ENCODE measurements around the gene LRRK1.

LRRK1 gene

DNA sequence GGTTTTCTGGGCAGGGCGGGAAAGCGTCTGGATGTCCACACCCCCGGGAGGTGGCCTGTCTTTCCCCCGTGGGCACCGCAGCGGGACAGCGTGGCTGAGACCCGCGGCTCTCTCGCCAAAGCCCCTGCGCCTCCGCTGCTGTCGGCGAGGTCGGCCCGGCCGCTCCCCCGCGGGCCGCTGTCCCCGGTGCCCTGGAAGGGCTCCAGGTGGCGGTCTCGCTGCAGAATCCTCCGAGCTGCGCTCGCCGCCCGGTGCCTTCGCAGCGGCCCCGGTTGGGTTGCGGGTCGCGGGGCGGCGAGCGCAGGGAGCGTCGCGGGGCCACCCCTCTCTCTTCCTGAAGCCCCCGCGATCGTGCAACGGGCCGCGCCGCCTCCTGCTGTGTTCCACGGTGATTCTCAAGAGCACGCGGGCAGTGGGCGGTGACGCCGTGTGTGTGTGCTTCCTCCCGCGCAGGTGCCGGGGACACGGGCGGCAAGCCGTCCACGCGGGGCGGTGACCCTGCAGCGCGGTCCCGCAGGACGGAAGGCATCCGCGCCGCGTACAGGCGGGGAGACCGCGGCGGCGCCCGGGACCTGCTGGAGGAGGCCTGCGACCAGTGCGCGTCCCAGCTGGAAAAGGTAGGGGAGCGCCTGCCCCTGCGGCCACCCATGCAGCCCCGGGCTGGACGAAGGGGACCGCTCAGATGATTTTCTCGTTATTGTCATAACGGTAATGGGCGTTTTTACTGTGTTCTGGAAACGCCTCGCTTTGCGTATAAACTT lies 54.4 kb downstream of the LRRK1 start:
- DNase-seq (no peak), ATAC-seq (no peak)

DNA sequence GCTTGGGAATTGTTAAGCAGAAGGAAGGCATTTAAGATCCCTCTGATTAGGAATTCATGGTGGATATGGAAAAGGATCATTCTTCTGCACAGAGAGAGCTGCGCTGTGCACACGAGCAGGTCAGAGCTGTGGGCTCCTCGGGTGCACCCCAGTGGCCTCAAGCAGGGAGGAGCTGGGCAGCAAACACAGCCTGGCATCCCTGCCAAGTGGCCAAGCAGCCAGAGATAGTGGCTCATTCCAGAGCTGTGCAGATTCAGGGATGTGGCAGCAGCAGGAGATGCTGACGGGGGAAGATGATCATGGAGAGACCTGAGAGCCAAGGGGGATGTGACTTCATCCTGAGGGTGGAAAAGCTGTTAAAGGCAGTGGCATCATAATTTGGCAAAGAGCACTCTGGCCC lies 55.9 kb downstream of the LRRK1 start:
- no peak for ATAC-seq
- no peak for DNase-seq

DNA sequence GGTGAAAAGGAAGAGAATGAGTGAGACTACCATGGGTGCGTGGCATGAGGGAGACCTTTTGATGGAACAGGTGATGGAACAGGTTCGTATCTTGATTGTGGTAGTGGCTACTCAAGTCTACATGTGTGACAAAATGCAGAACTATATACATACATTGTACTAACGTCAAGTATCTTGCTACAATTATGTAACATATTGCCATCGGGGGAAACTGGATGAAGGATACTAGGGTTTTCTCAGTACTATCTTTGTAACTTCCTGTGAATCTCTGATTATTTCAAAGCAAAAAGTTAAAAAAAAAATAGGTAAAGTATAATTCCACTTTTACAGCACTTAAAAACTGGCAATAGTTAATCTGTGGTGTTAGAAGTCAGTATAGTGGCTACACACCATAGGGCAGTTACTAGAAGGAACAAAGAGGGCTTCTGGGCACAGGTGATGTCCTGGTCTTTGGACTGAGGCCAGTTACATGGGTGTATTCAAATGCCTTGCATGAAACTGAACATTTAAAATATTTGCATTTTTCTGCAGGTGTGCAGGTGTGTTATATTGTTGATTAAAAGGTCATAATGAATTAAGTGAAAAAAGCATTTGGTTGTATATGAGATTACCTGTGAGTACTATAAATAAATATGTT lies 61.4 kb downstream of the LRRK1 start:
- ATAC-seq (no peak), DNase-seq (no peak)

DNA sequence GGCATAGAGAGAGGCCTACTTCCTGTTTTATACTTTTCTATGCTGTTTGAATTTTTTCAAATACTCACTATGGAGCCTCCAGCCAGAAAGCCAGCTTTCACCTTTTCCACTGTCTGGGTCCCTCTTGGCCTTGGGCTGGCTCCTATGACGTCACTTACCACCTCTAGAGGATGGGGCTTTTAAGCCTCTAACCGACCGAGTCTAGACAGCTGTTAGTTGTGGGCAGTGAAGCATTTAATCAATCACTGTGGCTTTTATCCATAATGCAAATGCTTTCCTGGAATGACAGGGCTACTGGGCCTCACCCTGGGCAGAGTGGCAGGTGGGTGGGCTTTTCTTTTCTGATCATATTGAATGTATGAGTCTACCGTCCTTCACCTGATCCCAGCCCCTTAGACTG lies 61.9 kb downstream of the LRRK1 start:
- ATAC-seq (no peak), DNase-seq (no peak)

DNA sequence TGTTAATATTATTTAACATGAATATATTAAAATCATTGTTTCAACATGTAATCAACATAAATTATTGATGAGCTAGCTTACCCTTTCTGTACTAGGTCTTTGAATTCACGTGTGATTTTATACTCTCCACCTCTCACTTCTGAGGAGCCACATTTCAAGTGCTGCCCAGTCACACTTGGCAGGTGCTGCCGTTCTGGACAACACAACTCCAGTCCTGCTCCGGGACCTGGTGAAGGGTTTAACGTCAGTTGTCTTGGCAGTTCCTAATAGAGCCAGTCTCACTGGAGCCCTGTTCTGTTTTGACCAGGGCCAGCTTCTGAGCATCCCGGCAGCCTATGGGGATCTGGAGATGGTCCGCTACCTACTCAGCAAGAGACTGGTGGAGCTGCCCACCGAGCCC lies 64.1 kb downstream of the LRRK1 start:
- no peak for ATAC-seq
- no peak for DNase-seq

DNA sequence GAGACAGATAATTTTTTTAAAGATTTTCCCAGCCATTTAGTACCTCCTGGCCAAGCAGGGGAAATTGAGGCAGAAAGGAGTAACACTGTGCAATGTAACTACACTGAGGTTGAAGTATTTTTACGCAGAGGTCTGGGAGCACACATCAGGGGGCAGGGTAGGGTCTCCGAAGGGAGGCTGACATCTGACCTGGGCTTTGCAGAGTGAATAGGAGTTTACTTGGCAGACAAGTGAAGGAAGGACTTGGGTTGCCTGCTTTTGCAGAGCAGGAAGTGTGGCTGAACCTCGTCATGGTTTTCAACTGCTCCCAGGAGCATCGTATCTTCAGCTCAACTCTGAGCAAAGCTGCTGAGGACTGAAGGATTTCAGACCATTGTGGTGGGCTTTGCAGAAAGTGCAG lies 66.2 kb downstream of the LRRK1 start:
- ATAC-seq (no peak), DNase-seq (no peak)

DNA sequence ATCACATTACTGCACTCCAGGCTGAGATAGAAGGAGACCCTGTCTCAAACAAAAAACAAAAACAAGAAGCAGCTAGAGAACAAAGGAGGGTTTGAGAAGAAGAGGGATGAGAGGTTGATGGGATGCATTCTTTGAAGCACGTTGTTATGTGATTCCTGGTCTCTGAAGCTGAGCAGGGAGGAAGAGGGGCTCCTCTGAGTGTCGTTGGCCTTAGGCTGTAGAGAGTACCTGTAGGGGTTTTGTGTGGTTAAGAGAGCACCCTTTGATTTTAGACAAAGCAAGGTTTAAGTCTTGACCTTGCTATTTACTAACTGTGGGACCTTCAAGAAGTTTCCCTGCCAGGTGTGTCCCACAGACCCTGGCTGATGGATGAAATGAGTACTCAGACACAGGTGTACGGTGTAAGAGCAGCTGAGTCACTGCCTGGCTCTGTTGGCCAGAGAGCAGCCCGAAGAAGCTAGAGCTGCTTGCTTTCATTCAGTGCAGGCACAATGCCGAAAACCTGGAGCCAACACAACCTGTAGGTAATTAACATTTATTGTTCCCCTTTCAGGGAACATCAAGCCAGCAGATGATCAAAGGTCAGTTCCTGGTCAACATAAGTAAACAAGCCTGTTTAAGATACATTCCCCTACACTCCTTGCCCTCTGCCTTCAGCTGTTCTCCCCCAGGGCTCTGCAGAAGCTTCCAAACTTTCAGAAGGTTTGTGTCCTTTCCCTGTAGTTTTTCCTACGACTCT lies 67.2 kb downstream of the LRRK1 start:
- ATAC-seq (no peak), DNase-seq (no peak)

DNA sequence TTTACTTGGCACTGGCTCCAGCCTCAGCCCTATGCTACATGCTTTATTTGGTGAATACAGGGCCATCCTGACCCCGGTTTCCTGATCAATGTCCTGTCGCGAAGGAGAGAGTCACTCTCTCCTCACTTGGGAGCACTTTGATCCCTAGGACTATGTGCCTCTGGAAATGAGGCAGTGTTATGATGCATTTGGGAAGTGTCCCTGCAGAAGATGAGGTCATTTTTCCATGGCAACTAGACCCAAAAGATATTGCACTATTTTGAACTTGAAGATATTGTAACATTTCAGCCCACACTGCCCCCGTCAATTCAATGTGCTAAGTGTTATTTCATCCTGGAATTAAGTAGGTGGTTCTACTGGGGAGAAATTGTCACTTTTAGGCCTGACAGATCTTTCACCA lies 68.0 kb downstream of the LRRK1 start:
- DNase-seq: no peak
- ATAC-seq: no peak

DNA sequence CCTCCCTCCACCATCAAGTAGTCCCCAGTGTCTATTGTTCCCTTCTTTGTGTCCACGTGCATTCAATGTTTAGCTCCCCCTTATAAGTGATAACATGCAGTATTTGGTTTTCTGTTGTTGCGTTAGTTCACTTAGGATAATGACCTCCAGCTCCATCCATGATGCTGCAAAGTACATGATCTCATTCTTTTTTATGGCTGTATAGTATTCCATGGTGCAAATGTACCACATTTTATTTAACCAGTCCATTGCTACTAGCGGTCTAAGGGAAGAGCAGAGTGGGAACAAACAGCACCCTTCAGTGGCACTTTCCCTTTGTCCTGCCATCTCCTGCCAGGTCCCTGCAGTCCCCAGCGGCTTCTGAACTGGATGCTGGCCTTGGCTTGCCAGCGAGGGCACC lies 69.1 kb downstream of the LRRK1 start:
- ATAC-seq (no peak), DNase-seq (no peak)

DNA sequence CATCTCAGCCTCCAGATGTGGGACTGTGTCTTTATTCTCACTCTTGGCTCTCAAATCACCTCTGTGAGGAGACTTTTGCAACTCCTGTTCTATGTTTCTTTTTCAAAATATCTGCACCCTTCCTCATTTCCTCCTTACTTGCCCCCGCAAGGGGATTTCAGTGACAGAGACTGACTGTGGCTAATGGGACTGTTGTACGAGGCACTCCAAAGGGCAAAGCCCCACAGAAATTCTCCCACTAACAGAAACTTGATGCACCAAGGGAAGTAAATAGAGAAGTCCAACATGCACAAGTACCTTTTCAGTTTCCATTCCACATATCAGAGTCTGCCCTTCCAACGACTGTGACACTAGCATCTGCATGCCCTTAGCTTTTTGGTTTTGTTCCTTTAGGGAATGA lies 69.7 kb downstream of the LRRK1 start:
- ATAC-seq: no peak
- DNase-seq: no peak

DNA sequence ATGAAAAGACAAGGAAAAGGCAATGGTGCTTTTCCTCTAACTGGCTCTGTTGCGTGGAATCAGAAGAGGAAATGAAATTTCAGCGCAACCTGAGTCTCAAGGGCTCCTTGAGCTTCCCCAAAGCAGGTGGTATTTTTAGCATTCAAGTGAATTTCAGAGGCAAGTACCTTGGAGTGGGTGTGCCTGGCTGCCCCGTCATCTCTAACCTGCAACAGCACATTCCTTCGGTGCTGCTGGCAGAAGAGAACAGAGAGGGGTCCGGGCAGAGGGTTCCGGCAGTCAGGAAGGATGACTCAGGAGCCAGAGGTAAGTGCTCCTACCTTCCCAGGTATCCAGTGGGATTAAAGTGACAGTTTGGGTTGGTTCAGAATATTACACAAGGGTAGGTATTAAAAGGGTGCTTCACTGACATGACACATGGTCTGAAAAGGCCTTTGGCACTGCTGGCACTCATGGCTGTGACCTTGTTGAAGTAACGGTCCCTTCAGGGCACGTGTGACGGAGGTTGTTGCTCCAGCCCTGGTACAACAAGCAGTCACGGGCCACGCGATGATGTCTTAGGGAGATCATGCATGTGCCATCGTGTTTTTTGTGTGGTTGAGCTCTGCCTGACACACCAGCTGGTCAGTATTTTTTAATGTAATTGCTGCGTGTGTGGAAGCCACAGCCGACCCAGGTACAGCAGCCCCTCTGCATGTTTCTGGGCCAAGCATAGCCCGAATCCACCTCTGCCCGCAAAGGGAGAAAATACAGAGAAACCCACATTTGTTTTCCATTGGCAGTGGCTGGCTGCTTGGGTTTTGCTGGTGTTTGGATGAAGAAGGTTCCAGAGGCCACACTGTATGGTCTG lies 75.7 kb downstream of the LRRK1 start:
- no peak for DNase-seq
- no peak for ATAC-seq

DNA sequence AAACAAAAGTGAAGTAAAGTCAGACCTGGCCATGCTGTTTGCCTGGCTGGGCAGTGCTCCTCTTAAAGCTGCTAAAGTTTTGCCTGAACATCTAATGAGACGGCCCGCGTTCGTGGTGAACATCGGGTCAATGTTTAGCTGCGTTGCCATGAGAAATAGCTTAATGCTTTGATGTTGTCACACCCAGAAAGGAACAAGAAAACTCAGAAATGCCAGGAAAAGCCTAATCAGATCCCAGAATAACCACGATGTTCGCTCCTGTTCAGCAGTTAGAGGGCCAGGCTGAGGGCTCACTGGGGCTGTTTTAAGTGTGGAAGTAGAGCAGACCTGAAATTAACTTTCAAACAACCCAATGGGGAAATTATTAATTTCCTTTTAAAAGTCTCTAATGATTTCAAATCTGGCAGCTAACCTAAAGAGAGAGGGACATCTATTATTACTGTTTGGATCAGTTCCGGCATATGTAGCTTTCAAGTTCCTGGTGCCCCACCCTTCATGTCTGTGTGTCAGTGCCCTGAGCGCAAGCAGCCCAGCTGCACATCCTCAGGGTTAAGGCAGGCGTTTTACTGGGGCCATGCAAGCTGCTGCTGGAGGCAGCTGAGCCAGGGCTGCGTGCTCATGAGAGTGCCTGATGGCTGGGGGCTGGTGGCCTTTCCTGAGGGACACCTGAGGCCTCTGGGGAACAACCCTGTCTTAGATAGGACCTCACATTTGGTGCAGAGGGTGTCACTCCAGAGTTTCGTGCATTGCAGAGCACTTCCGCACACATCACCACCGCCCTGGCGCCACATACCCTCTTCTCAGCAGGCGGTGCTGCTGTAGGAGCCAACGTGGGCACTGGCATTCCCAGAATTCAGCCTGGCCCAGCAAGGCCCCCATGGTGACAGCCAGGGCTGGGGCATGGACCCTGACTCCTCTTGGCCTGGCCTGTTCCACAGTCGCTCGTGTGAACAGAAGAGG lies 76.6 kb downstream of the LRRK1 start:
- no peak for ATAC-seq

DNA sequence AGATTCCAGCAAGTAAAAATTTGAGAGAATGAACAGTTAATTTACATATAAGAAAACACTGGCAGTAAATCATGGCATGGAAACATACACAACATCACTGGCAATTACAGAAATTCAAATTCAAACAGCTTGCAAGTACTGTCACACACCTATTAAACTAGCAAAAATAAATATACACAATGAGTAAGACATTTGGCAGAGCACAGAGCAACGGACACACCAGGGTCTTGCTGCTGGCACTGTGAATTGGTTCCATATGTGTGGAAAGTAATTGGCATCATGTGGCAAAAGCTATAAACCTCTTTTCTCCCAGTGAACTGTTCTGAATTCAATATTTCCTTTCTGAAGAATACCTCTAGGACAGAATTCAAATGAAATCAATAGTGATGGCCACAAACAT lies 78.3 kb downstream of the LRRK1 start:
- ATAC-seq (no peak), DNase-seq (no peak)

More for the DNA sequence above, 76.6 kb downstream of the LRRK1 start:
- no peak for DNase-seq

DNA sequence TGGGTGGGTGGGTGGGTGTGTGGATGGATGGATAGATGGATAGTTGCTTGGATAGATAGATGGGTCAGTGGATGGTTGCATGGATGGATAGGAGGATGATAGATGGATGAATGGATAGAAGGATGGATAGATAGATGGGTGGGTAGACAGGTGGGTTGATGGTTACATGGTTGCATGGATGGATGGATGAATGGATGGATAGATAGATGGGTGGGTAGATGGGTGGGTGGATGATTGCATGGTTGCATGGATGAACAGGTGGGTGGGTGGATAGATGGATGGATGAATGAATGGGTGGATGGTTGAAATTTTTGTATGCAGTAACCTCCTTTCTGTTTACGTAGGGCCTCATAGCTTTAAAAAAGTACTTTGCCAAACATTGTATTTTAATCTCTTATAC lies 79.5 kb downstream of the LRRK1 start:
- ATAC-seq (no peak), DNase-seq (no peak)

DNA sequence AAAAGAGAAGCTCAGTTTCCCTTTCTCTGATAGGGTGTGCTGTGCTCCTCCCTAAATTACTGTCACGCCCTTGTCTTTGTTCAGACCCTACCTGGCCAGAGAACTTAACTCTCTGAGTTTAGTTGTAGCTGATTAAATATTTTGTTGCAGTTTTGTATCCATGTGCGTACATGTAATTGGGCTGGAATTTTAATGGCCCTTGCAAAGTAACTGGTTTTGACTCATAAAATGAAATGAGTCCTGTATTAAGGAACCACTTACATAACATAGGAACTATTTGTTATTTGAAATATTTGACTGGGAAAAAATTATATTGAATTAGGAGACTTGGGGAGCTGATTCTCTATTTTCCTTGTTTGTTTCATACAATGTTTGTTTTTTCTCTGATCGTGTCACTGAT lies 80.2 kb downstream of the LRRK1 start:
- DNase-seq: no peak
- ATAC-seq: no peak

DNA sequence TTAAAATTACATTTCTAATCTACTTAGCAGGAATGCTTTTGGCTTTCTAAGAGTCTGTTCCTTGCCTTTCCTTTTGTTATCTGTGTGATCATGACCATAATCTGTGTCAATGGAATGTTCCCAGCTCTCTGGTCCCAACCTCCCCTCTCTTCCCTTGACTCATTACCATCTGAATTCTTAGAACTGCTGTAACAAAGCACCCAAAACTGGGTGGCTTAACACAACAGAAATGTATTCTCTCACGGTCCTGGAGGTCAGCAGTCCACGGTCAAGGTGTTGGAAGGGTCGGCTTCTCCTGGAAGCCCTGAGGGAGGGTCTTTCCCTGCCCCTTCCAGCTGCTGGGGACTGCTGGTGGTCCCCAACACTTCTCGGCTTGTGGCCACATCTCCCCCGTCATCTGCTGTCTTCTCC lies 81.1 kb downstream of the LRRK1 start:
- ATAC-seq (no peak), DNase-seq (no peak)

DNA sequence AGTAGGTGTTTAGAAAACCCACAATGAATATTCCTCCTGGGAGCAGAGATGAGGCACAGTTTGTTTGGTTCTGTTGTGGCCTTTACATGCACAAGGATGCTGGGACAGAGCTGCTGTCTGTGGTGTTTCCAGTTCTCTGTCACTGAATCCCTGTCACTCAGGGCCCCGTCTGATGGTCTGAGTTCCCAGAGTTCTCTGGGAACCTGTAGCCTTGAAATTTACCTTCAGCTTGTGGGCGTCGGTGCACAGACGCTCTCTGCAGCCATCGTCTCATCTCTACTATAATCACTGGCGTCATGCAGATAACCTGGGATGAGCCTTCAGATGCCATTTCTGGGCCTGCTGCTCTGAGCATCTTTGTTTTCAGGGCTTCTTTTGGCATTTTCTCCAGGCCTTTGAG lies 81.9 kb downstream of the LRRK1 start:
- DNase-seq: no peak
- ATAC-seq: no peak

DNA sequence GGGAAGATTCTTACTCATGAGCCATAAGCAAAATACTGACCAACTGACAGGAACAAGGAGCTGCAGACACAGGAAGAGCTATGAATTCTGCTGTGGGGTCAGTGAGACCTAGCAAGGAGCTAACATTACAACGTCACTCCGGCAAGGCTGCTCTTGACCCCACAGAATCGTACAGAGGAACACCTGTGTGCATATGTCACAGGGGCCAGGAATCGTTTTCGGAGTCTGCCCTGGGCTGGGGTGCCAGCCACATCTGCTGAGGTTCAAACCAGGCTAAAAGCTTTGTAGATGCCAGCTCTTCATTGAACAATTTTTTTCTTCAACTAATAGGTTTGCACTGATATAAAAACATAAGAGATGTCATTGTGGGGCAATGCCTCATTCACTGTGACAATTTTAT lies 82.6 kb downstream of the LRRK1 start:
- DNase-seq (no peak), ATAC-seq (no peak)

DNA sequence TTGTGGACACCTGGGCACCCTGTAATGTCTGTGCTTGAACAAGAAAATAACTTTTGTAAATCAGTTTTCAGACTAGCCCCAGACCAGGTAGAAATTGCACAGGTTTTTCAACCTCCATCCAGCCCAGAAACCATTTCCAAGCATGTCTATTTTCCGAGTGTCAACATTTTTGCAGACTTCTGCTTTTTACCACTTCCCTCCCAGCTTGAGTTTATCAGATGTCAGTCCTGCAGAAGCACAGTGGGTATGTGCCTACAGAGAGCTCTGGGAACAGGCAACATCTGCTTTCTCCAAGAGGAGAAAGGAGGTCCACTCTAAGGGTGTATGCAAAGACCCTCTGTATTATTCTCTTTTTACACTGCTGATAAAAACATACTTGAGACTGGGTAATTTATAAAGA lies 83.9 kb downstream of the LRRK1 start:
- DNase-seq (no peak), ATAC-seq (no peak)

DNA sequence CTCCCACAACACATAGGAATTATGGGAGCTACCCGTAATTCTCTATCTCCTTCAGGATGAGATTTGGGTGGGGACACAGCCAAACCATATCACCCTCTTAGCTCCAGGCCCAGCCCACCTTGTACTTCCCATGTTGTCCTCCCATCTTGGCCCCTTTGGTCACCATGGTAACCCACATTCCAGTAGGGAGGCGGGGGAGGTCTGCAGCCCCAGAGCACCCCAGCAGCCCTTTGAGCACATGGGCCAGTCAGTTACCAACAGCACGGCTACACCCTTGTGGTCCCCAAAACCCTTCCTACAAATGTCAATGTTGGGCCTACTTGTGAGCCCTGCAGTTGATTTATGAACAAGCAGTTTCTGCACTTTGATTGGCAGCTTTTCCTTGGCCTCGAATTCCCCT lies 84.5 kb downstream of the LRRK1 start:
- no peak for DNase-seq
- no peak for ATAC-seq

DNA sequence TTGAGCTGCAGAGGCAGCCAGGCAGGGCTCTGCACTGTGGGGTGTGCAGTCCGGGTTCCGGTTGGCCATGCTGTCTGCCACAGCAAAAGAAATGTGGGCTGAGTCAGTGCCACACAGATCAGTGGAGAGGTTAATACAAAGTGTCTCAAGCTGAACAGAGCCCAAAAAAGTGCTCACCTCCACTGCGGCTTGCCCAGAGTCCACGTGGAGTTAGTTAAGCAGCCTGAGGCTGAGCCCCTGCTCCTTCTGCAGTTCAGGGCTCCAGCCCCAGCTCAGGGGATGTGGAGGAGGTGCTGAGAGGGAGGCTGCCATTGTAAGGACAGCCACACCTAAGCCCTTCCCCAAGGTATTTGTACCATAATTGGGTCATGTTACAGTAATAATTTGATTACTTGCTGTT lies 85.3 kb downstream of the LRRK1 start:
- no peak for ATAC-seq
- no peak for DNase-seq

Data from stimulated activated naive CD8-positive, alpha-beta T cell treated with anti-CD3 and anti-CD28 coated beads, Interleukin-15, Interleukin-2, amounts not matched to agents 100 U/mL and 50 U/mL, for 24 hours (primary cell).